ENCODE data around the gene XRCC1.
"Not testable (repeated sequence)": the region's sequence is repeated elsewhere in the genome, so short reads cannot be mapped to it uniquely, and the experiment has no call there.

Gene XRCC1

GRCh38 chr19:43575156-43575950 lies at the start of gene XRCC1, which contains the start of gene PINLYP:
XRCC1 (minus strand) TSS chr19:43575527; CDS start chr19:43575458, 69 bp downstream.
PINLYP (plus strand) TSS chr19:43575801; CDS start chr19:43577192, 1,391 bp downstream.
- peak; percentile 98 for DNase-seq

- no peak for DNase-seq
Measured at GRCh38 chr19:43624933-43625332, 49.6 kb upstream of the XRCC1 start.

GRCh38 chr19:43623889-43624670 lies 48.8 kb upstream of the XRCC1 start:
- no peak for DNase-seq

- DNase-seq: no peak
Measured at GRCh38 chr19:43622956-43623355, 47.6 kb upstream of the XRCC1 start.

GRCh38 chr19:43622070-43622469 lies 46.7 kb upstream of the XRCC1 start:
- no peak for DNase-seq

- DNase-seq: no peak
Measured at GRCh38 chr19:43620061-43621001, 45.0 kb upstream of the XRCC1 start.

GRCh38 chr19:43619262-43620060 lies 44.1 kb upstream of the XRCC1 start, which contains the start of gene ZNF428:
ZNF428 (minus strand) TSS chr19:43619629; CDS start chr19:43614304, 5,325 bp downstream.
- peak; percentile 88 for DNase-seq

- DNase-seq: peak; percentile 67
Measured at GRCh38 chr19:43618921-43619261, 43.6 kb upstream of the XRCC1 start.

GRCh38 chr19:43616954-43617353 lies 41.6 kb upstream of the XRCC1 start:
- no peak for DNase-seq

GRCh38 chr19:43616306-43616705 lies 41.0 kb upstream of the XRCC1 start:
- no peak for DNase-seq

- no peak for DNase-seq
Measured at GRCh38 chr19:43612374-43612773, 37.0 kb upstream of the XRCC1 start.

GRCh38 chr19:43611788-43612187 lies 36.5 kb upstream of the XRCC1 start, which contains the start of gene SRRM5:
SRRM5 (plus strand) TSS chr19:43612088; CDS start chr19:43612122, 34 bp downstream.
- DNase-seq: no peak

GRCh38 chr19:43610493-43610892 lies 35.2 kb upstream of the XRCC1 start:
- DNase-seq: no peak

- no peak for DNase-seq
Measured at GRCh38 chr19:43609872-43610271, 34.5 kb upstream of the XRCC1 start.

GRCh38 chr19:43607238-43608205 lies 32.2 kb upstream of the XRCC1 start:
- no peak for DNase-seq

GRCh38 chr19:43606569-43607229 lies 31.4 kb upstream of the XRCC1 start:
- peak; percentile 60 for DNase-seq

GRCh38 chr19:43605875-43606568 lies 30.7 kb upstream of the XRCC1 start:
- peak; percentile 78 for DNase-seq

- not testable (repeated sequence) for DNase-seq
Measured at GRCh38 chr19:43600326-43600725, 25.0 kb upstream of the XRCC1 start.

GRCh38 chr19:43599635-43600295 lies 24.4 kb upstream of the XRCC1 start:
- DNase-seq: no peak

Measured in NCI-H1105 treated with DMSO at 0.1 percent for 48 hours (cell line).